Activated CD4-positive, alpha-beta T cell treated with anti-CD3 and anti-CD28 coated beads for 4 hours (primary cell): ENCODE data around the gene PRDM5.

Experiments
- DNase-seq, 2 donors: peaks; one replicate each; pipeline ENCODE4 v3.0.0-alpha.2; 2020

Gene PRDM5

DNA sequence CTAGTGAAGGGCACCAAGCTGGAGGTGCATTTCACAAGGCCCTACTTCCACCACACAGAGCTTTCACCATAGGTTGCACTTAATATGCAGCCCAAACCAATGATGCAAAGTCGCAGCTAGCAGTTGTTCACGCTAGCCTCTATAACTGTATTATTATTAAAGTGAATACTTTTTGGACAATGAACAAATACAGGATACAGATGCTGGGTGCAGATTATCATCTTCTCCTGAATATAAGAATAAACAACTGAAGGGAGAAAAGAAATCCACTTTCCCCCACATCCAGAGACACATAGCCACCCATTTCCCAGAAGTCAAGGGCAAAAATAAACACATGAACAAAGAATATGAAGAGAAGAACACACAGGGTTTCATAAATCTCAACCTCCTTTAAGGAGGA, 107.2 kb downstream of the PRDM5 start:
- DNase-seq, result no peak

DNA sequence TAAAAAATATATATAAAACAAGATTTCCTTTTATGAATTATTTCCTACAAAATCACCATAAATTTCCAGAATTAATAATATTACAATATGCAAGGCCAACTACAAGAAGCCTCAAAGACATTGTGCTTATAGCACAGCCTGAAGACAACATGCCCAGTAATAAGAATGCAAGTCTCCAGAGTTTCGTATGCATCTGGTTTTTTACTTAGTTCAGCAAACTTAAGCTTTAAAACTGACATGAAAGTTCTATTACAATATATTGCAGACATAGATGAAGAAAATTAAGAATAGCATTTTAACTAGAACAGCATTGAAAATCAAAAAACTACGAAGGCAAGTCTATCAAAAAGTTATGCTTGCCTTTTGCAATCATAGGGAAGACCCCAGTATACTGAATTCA, 107.6 kb downstream of the PRDM5 start:
- DNase-seq, result no peak

DNA sequence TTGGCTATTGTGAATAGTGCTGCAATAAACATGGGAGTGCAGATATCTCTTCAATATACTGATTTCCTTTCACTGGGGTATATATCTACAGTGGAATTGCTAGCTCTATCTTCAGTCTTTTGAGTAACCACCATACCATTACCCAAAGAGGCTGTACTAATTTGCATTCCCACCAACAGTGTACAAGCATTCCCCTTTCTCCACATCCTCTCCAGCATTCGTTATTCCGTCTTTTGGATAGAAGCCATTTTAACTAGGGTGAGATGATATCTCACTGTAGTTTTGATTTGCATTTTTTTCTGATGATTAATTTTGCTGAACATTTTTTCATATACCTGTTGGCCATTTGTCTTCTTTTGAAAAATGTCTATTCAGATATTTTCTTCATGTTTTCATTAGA, 110.3 kb downstream of the PRDM5 start:
- DNase-seq, result no peak

- DNase-seq, result no peak
These were observed 113.0 kb downstream of the PRDM5 start for GRCh38 chr4:120809518-120809917.

DNA sequence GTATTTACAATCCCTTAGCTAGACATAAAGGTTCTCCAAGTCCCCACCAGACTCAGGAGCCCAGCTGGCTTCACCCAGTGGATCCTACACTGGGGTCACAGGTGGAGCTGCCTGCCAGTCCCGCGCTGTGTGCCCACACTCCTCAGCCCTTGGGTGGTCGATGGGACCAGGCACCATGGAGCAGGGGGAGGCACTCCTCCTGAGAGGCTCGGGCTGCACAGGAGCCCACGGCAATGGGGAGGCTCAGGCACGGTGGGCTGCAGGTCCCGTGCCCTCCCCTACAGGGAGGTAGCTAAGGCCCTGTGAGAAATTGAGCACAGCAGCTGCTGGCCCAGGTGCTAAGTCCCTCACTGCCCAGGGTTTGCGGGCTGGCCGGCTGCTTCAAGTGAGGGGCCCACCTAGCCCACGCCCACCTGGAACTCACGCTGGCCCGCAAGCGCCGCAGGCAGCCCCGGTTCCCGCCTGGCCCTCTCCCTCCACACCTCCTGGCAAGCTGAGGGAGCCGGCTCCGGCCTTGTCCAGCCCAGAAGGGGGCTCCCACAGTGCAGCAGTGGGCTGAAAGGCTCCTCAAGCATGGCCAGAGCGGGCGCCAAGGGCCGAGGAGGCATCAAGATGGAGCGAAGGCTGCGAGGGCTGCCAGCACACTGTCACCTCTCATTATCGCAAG, 113.9 kb downstream of the PRDM5 start:
- no peak for DNase-seq

DNA sequence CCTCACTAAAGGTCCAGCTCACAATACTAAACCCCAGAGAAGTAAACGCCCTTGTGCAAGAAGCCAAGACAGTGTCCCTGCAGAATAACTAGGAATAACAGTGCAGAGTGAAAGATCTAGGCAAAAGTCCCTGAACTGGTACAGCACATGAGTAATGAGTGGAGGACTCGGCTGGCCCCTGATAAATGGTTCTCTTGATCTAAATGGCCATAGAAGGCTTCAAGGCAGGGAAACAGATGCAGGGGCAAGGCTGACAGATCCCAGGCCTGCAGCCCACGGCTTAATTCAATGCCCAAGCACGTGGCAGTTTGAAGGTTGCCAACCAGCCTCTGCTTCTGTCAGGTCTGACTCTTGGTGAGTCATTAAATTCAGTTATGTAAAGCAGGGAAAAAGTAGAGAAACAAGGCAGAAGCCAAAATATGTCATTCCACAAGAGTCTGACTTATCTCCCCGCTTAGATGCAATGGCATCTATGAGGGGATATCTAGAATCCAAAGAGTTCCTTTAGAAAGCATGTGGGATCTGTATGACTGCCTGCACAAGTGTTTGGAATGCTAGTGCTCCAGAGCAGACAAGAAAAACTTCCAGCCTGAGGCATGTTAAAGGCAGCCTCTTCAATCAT, 121.3 kb downstream of the PRDM5 start:
- no peak for DNase-seq

DNA sequence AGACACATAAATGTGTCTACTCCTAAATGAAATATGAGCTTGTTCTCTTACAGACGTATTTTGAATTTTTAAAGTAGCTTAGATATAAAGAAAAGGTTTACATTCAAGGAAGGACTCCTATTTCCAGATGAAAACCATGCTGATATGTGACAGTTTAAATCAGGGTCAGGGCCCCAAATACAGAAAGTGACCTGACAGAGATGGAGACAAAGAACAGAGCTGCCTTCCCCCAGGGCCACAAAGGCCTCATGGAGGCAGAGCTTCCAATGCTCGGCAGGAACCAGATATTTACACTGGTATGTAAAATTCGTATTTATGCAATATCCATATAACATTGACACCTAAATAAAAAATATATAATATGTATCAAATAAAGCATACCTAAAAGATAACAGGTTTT, 124.0 kb downstream of the PRDM5 start:
- DNase-seq, result no peak

GRCh38 chr4:120796271-120796670, 126.3 kb downstream of the PRDM5 start:
- no peak for DNase-seq

- DNase-seq, result no peak
These were observed 137.3 kb downstream of the PRDM5 start for GRCh38 chr4:120785202-120785601.

DNA sequence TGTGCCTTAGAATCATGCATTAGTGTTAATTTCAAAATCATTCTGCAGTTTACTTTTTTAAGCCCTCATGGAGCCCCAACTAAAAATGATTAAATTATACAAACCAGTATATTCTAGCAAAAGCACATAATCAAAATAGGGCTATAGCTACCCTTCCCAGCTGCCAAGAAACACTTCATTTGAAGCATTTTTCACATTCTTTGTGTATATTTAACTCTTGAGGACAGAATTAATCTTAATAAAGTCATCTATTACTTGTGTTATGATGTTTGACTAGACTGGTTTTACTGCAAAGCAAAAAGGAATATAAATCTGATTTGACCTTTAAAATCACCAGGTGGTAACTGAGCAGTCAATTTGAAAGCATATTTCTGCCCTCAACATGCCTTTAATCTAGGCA, 145.1 kb downstream of the PRDM5 start:
- no peak for DNase-seq

GRCh38 chr4:120775431-120775830, 147.1 kb downstream of the PRDM5 start:
- no peak for DNase-seq

- DNase-seq, result no peak
These were observed 148.9 kb downstream of the PRDM5 start for GRCh38 chr4:120773641-120774040.

- no peak for DNase-seq
These were observed 150.6 kb downstream of the PRDM5 start for GRCh38 chr4:120771907-120772306.

- DNase-seq, result no peak
These were observed 151.6 kb downstream of the PRDM5 start for GRCh38 chr4:120770897-120771296.

GRCh38 chr4:120769227-120769626, 153.3 kb downstream of the PRDM5 start:
- DNase-seq, result no peak

DNA sequence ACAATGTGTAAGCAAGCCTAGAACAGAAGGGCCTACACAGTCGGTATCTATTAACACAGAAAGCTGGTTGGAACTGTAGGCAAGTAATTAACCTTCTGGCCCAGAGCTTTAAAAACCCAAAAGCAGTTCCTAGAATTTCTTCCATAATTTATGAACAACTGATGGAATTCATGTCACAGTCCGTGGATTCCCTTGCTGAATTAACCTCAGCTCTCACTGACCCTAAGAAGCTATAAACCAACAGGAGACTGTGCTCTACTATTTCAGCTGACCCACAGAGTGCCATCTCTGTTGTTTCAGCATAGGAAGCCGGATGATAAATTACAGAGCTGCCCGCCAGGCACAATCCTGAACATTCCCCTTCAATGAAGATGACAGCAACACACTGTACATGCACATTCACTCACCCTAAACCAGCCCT, 157.3 kb downstream of the PRDM5 start:
- no peak for DNase-seq

- no peak for DNase-seq
These were observed 158.9 kb downstream of the PRDM5 start for GRCh38 chr4:120763650-120764049.

- no peak for DNase-seq
These were observed 161.5 kb downstream of the PRDM5 start for GRCh38 chr4:120761070-120761469.

DNA sequence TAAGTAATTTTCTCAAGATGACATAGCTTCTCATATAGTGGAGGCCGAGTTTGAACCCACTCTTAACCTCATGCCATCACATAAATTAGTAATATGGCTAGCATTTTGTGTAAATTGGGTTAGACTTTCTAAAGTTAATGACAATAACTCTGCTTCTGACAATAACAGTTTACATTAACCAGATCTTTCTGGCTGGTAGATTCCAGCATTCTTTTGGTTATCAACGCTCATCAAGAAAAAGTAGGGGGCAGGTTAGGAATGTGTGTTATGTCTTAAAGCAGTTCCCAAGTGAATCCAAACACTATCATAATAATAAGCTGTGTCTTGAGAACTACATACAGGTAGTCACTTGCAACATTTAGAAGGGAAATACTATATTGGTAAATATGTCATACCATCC, 162.5 kb downstream of the PRDM5 start:
- DNase-seq, result no peak

DNA sequence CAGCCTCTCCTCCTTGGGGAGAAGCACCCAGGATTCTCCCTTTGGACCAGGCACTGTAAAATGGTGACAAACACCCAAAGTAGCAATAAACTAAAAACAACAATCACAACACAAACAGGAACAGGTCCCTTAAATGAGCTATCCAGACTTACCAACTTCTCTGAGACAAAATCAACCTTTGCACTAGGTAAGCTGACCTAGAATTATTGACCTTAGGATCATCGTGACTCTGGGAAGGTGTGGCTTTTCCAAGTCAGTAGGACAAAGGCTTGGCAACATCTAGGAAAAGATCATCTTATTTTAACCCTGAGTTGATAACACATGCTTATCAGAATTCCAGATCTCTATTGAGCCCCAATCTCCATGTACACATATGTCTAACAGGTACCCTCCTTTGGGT, 166.7 kb downstream of the PRDM5 start:
- DNase-seq, result no peak

DNA sequence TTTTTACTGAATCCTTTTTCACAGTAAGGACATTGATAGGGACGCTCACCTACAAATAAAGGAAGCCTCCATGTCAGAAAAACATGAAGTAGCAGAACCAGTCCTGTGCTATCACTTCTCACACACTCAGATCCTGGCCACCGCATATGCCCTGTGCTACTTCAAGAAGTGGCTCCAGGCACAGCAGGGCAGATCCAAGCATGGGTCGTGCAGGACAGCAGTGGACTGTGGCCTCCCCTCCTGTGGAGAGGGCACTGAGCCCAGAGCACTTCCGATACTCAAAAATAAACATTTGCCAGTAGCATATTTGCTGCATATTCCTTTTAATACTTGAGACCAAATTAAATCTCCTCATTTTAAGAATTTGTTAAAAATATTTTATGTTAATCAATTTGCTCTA, 167.9 kb downstream of the PRDM5 start:
- DNase-seq, result no peak

- no peak for DNase-seq
These were observed 168.7 kb downstream of the PRDM5 start for GRCh38 chr4:120753854-120754253.

GRCh38 chr4:120750152-120750525, 172.4 kb downstream of the PRDM5 start:
- DNase-seq, result no peak

- DNase-seq, result no peak
These were observed 172.9 kb downstream of the PRDM5 start for GRCh38 chr4:120749445-120750151.
